PC-3 (cell line): ENCODE measurements around the gene UBE2L3. TPM values are rescaled to one million over a fixed set of nuclear protein-coding genes. Genes with fewer than 3 reads are reported as not detected.
A peak's percentile ranks its signal among the peaks of the same experiment; 100 is the strongest.

Experiments used
- ATAC-seq: fragments of 200-7000 bp; cut with Tn5 transposase; 2 replicates; pipeline ENCODE4 v1.9.1; 2020; ENCODE audit warnings: mild to moderate bottlenecking, moderate library complexity
- BruUV-seq: library from RNA; stranded (reverse); fragments of 400-500 nt; replicated peaks from 2 replicates; lab custom pipeline; 2021; lab: Mats Ljungman, UMichigan
- CTCF ChIA-PET: fragments of 300-600 bp; sonication (Branson Sonifier 250); formaldehyde crosslinking; loops from one replicate; lab custom pipeline; 2022; ENCODE audit warnings: antibody characterized with exemption; lab: Charles Lee
- POLR2A ChIA-PET: fragments of 300-600 bp; sonication (Branson Sonifier 250); formaldehyde crosslinking; loops from one replicate; lab custom pipeline; 2022; ENCODE audit warnings: antibody characterized with exemption; ENCODE audit not compliant: unreplicated experiment; lab: Charles Lee
- DNase-seq: peaks from one replicate; pipeline ENCODE4 v3.0.0-alpha.2; 2015
- H2AFZ ChIP-seq: fragments of 300-600 bp; sonication (generic); 2 replicates; pipeline ENCODE4 v1.6.0; 2016; ENCODE audit warnings: antibody characterized with exemption, low read length
- H3F3A ChIP-seq: fragments of 300-600 bp; sonication (generic); one replicate; pipeline ENCODE4 v1.6.0; 2017; ENCODE audit warnings: antibody characterized with exemption, low read length, control low read depth, mild to moderate bottlenecking; ENCODE audit not compliant: unreplicated experiment
- H3K27ac ChIP-seq: fragments of 300-600 bp; sonication (generic); 2 replicates; pipeline ENCODE4 v1.5.1; 2016; ENCODE audit warnings: mild to moderate bottlenecking, low read length
- H3K27me3 ChIP-seq: fragments of 300-600 bp; sonication (generic); 2 replicates; pipeline ENCODE4 v1.6.1; 2016; ENCODE audit warnings: low read length, mixed read lengths
- H3K36me3 ChIP-seq: fragments of 300-600 bp; sonication (generic); 2 replicates; pipeline ENCODE4 v1.6.1; 2016; ENCODE audit warnings: low read depth, mixed run types, low read length, mixed read lengths
- H3K4me1 ChIP-seq: fragments of 300-600 bp; sonication (generic); 2 replicates; pipeline ENCODE4 v1.5.1; 2016; ENCODE audit warnings: low read length; ENCODE audit not compliant: insufficient read depth
- H3K4me2 ChIP-seq: fragments of 300-600 bp; sonication (generic); 2 replicates; pipeline ENCODE4 v1.6.0; 2016; ENCODE audit warnings: low read length
- H3K4me3 ChIP-seq: fragments of 300-600 bp; sonication (generic); 2 replicates; pipeline ENCODE4 v1.5.1; 2016; ENCODE audit warnings: mild to moderate bottlenecking, low read length, mixed read lengths
- H3K79me2 ChIP-seq: fragments of 300-600 bp; sonication (generic); 2 replicates; pipeline ENCODE4 v1.6.1; 2017; ENCODE audit warnings: low read length, mixed read lengths
- H3K9ac ChIP-seq: fragments of 300-600 bp; sonication (generic); 2 replicates; pipeline ENCODE4 v1.6.0; 2016; ENCODE audit warnings: mild to moderate bottlenecking, low read length
- H3K9me2 ChIP-seq: fragments of 300-600 bp; sonication (generic); replicated peaks from 2 replicates; pipeline ENCODE4 v1.6.1; 2016; ENCODE audit warnings: mixed run types, low read length, mixed read lengths
- H3K9me3 ChIP-seq: fragments of 300-600 bp; sonication (generic); 2 replicates; pipeline ENCODE4 v1.6.1; 2016; ENCODE audit warnings: low read length, mixed read lengths
- H4K20me1 ChIP-seq: fragments of 300-600 bp; sonication (generic); 2 replicates; pipeline ENCODE4 v1.6.1; 2016; ENCODE audit warnings: low read length, mixed read lengths
- EZH2 ChIP-seq: fragments of 300-600 bp; sonication (generic); IDR thresholded peaks from one replicate; pipeline ENCODE4 v1.6.1; 2017; ENCODE audit warnings: antibody characterized with exemption, mild to moderate bottlenecking, low read length; ENCODE audit not compliant: unreplicated experiment
- EZH2phosphoT487 ChIP-seq: fragments of 300-600 bp; sonication (generic); IDR thresholded peaks from 2 replicates; pipeline ENCODE4 v1.6.1; 2018; ENCODE audit warnings: mild to moderate bottlenecking, antibody characterized with exemption, low read length, borderline replicate concordance
- intact Hi-C: fragments of 100-400 bp; cut with micrococcal nuclease; formaldehyde crosslinking; loops from 2 replicates; pipeline ENCODE4 v1.9.0; 2023
- total RNA-seq: library from RNA; depleted of rRNA; stranded (reverse); fragments of >200 nt; gene quantifications from 2 replicates; pipeline ENCODE4 v1.2.3, GENCODE V29; 2014
- TF ChIP-seq, protein P1 (sequence below): fragments of 300-600 bp; sonication (generic); conservative IDR thresholded peaks from 2 replicates; pipeline ENCODE4 v1.5.1; 2017; ENCODE audit warnings: antibody characterized with exemption, low read depth, mild to moderate bottlenecking, low read length

Gene UBE2L3
- total RNA-seq, 1 experiment from 2014 or later: 72.0 TPM

DNA sequence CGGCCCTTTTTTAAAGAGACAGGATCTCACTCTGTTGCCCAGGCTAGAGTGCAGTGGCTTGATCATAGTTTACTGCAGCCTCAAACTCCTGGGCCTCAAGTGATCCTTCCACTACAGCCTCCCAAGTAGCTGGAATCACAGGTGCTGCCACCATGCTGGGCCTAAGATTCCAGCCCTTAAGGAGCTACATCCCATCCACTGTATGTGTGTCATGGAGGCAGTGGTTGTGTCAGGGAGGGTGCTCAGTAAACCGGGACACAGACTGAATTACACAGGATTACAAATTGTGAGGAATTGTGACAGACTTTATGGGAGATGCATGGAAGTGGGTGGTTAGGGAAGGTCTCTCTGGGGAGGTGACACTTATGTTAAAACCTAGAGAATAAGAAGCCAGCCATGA, 96.2 kb downstream of the UBE2L3 start:
- intact Hi-C loops: no loop called here
- ATAC-seq (no peak), DNase-seq (no peak)
- H3K27me3 ChIP-seq: no peaks in the 10 kb centered on the region
- H2AFZ ChIP-seq: no peak overlapping the region
- no peak overlapping the region for H3K4me2 ChIP-seq
- peaks cover 21% of the 10 kb centered on the region for H3K79me2 ChIP-seq
- H3K27ac ChIP-seq: no peak overlapping the region
- H3K36me3 ChIP-seq: no peaks in the 10 kb centered on the region
- no peaks in the 10 kb centered on the region for H4K20me1 ChIP-seq
- H3K4me1 ChIP-seq: no peaks in the 10 kb centered on the region
- CTCF ChIA-PET: no interaction called here
- no peak for TF ChIP-seq EZH2
- TF ChIP-seq, protein P1, sequence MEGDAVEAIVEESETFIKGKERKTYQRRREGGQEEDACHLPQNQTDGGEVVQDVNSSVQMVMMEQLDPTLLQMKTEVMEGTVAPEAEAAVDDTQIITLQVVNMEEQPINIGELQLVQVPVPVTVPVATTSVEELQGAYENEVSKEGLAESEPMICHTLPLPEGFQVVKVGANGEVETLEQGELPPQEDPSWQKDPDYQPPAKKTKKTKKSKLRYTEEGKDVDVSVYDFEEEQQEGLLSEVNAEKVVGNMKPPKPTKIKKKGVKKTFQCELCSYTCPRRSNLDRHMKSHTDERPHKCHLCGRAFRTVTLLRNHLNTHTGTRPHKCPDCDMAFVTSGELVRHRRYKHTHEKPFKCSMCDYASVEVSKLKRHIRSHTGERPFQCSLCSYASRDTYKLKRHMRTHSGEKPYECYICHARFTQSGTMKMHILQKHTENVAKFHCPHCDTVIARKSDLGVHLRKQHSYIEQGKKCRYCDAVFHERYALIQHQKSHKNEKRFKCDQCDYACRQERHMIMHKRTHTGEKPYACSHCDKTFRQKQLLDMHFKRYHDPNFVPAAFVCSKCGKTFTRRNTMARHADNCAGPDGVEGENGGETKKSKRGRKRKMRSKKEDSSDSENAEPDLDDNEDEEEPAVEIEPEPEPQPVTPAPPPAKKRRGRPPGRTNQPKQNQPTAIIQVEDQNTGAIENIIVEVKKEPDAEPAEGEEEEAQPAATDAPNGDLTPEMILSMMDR: no peak
- TF ChIP-seq EZH2phosphoT487: no peak
- POLR2A ChIA-PET: no interaction called here
- no peaks in the 10 kb centered on the region for H3K9me2 ChIP-seq
- no peaks in the 10 kb centered on the region for H3F3A ChIP-seq
- H3K9me3 ChIP-seq: no peaks in the 10 kb centered on the region
- H3K4me3 ChIP-seq: no peak overlapping the region
- no peak overlapping the region for H3K9ac ChIP-seq
- no TSS peak for BruUV-seq

GRCh38 chr22:21665047-21665851, 97.7 kb downstream of the UBE2L3 start:
- ATAC-seq (no peak), DNase-seq (no peak)
- TF ChIP-seq, protein P1: no peak
- TF ChIP-seq EZH2: no peak
- no peak for TF ChIP-seq EZH2phosphoT487
- BruUV-seq: no TSS peak
- Histone ChIP-seq H4K20me1 (no peaks in the 10 kb centered on the region), H3K9me2 (no peaks in the 10 kb centered on the region), H3K4me3 (peak overlapping the region; percentile 87), H3K9me3 (no peaks in the 10 kb centered on the region), H3K9ac (peak overlapping the region; percentile 86), H3K27ac (no peak overlapping the region), H3K79me2 (peaks cover 27% of the 10 kb centered on the region), H2AFZ (peak overlapping the region; percentile 85), H3F3A (no peaks in the 10 kb centered on the region), H3K4me1 (peaks cover 9% of the 10 kb centered on the region), H3K36me3 (no peaks in the 10 kb centered on the region), H3K27me3 (no peaks in the 10 kb centered on the region), H3K4me2 (peak overlapping the region; percentile 93)
- intact Hi-C loops: no loop called here
- CTCF ChIA-PET: no interaction called here
- POLR2A ChIA-PET: interaction anchor here (0.5 to 0.6 kb wide), 2 partner anchors 71 to 248 kb away, joined by 3 read pairs; partner anchors contain the start of gene YPEL1

- no peaks in the 10 kb centered on the region; the same call in 1 of the 2 replicates for H3K36me3 ChIP-seq
- no peak overlapping the region for H3K27ac ChIP-seq
- no peaks in the 10 kb centered on the region for H3K9me2 ChIP-seq
- CTCF ChIA-PET: no interaction called here
- no peak for ATAC-seq
- no peaks in the 10 kb centered on the region for H3F3A ChIP-seq
- POLR2A ChIA-PET: no interaction called here
- H3K4me3 ChIP-seq: peak overlapping the region; percentile 87
- DNase-seq: no peak
- peak overlapping the region; percentile 86 for H3K9ac ChIP-seq
- no peaks in the 10 kb centered on the region for H4K20me1 ChIP-seq
- peaks cover 27% of the 10 kb centered on the region for H3K79me2 ChIP-seq
- H3K4me2 ChIP-seq: peak overlapping the region; percentile 93
- H3K9me3 ChIP-seq: no peaks in the 10 kb centered on the region
- intact Hi-C loops: no loop called here
- peaks cover 9% of the 10 kb centered on the region for H3K4me1 ChIP-seq
- TF ChIP-seq, protein P1: no peak
- TF ChIP-seq EZH2phosphoT487: no peak
- no peak for TF ChIP-seq EZH2
- H2AFZ ChIP-seq: no peak overlapping the region
- no TSS peak for BruUV-seq
- no peaks in the 10 kb centered on the region for H3K27me3 ChIP-seq
These were observed 99.3 kb downstream of the UBE2L3 start for GRCh38 chr22:21666786-21667185.
